Spleen (tissue), 11 donors: ENCODE data around the gene KDF1. TPM values are rescaled to one million over a fixed set of nuclear protein-coding genes. Genes with fewer than 3 reads are reported as not detected.

Experiments
- DNase-seq: peaks from one replicate; pipeline ENCODE4 v3.0.0-alpha.2; 2020
- H3K27ac ChIP-seq, 8 donors: fragments of 200-600 bp; sonication (generic) in 7 of 8; 1 replicate in 4 of 8; 2 replicates in 4 of 8; pipeline versions ENCODE4 v1.5.0 to v1.8.0; 2016 to 2021; ENCODE audit warnings: inconsistent platforms in 4 of 8, mild to moderate bottlenecking in 4 of 8, moderate library complexity in 1 of 8
- H3K27me3 ChIP-seq, 7 donors: fragments of 200-600 bp; sonication (generic) in 6 of 7; replicated peaks in 1 of 7; 1 replicate in 4 of 7; 2 replicates in 3 of 7; pipeline versions ENCODE4 v1.5.0 to v1.8.0; 2016 to 2021; ENCODE audit warnings: inconsistent platforms in 3 of 7, mild to moderate bottlenecking in 1 of 7
- H3K36me3 ChIP-seq, 6 donors: fragments of 200-600 bp; sonication (generic) in 5 of 6; 1 replicate in 4 of 6; 2 replicates in 2 of 6; pipeline versions ENCODE4 v1.5.0 to v1.8.0; 2016 to 2021; ENCODE audit warnings: inconsistent platforms in 2 of 6
- H3K4me1 ChIP-seq, 6 donors: fragments of 200-600 bp; sonication (generic) in 5 of 6; 1 replicate in 3 of 6; 2 replicates in 3 of 6; pipeline versions ENCODE4 v1.5.0 to v1.8.0; 2016 to 2021; ENCODE audit warnings: inconsistent platforms in 3 of 6
- H3K4me3 ChIP-seq, 8 donors: fragments of 200-600 bp; sonication (generic) in 7 of 8; 1 replicate in 4 of 8; 2 replicates in 4 of 8; pipeline versions ENCODE4 v1.5.0 to v1.8.0; 2016 to 2021; ENCODE audit warnings: inconsistent platforms in 4 of 8, mild to moderate bottlenecking in 4 of 8, moderate library complexity in 2 of 8
- H3K9me3 ChIP-seq, 8 donors: fragments of 200-600 bp; sonication (generic) in 7 of 8; 1 replicate in 4 of 8; 2 replicates in 4 of 8; pipeline versions ENCODE4 v1.5.0 to v1.8.0; 2016 to 2021; ENCODE audit warnings: inconsistent platforms in 4 of 8
- POLR2A ChIP-seq, 3 donors: fragments of 450-650 bp; IDR thresholded peaks; one replicate each; pipeline ENCODE4 v1.5.1; 2017; ENCODE audit warnings: antibody characterized with exemption in 3 of 3, mild to moderate bottlenecking in 1 of 3
- POLR2AphosphoS5 ChIP-seq, 3 donors: sonication (generic); formaldehyde crosslinking; IDR thresholded peaks; one replicate each; pipeline ENCODE4 v1.5.1; 2017; ENCODE audit warnings: antibody characterized with exemption in 3 of 3
- WGBS, 5 donors: extraction: QIAGEN DNeasy Blood & Tissue Kit in 3 of 5; methylation state at CpG; one replicate each; pipeline versions ENCODE4 v1.1.5 to v1.1.7; 2013 to 2018; 5-methylcytosine and 5-hydroxymethylcytosine counted together
- intact Hi-C: fragments of 100-400 bp; cut with DNase I; formaldehyde crosslinking; loops from one replicate; pipeline ENCODE4 v1.15.0; 2023; ENCODE audit warnings: low total_unique reads
- polyA plus RNA-seq, 3 donors: library from polyadenylated mRNA; stranded (reverse); fragments of 200-250 nt; gene quantifications; one replicate each; pipeline ENCODE4 v1.2.1, GENCODE V29; 2013
- total RNA-seq, 7 donors: library from RNA; depleted of rRNA in 3 of 7; stranded (reverse); fragments of >200 nt in 3 of 7; fragmentation: NEBNext Ultra II Directional in 4 of 7; extraction: Animal tissue kit (Norgen Biotek cat#: 25700) in 4 of 7; gene quantifications; one replicate each; pipeline versions ENCODE4 v1.1.0 to v1.2.1, GENCODE V29; 2016 to 2021
- TF ChIP-seq, protein P1 (sequence below), 11 experiments: fragments of 200-600 bp in 7 of 11; fragments of 450-650 bp in 4 of 11; sonication (generic) in 4 of 11; IDR thresholded peaks in 8 of 11; conservative IDR thresholded peaks in 3 of 11; 1 replicate in 7 of 11; 2 replicates in 4 of 11; pipeline versions ENCODE4 v1.4.0 to v1.8.0; 2016 to 2021; ENCODE audit warnings: antibody characterized with exemption in 11 of 11, inconsistent platforms in 4 of 11, mild to moderate bottlenecking in 1 of 11
- donor health status: healthy with polysubstance abuse.
- donor health status: DM: no; HTN: no; CAD: no; lungs with moderate emphysema.
- donor health status: DM: no; HTN: no; CAD: no.
- donor health status: Bipolar disorder and iron deficiency.
- donor health status: healthy.
- donor health status: DM: no; HTN: no; CAD: no.
- donor health status: DM: yes; HTN: yes; CAD: no.

Gene KDF1
- total and polyA plus RNA-seq, 10 donors, result 0.44 to 2.1 (median 0.98) TPM

DNA sequence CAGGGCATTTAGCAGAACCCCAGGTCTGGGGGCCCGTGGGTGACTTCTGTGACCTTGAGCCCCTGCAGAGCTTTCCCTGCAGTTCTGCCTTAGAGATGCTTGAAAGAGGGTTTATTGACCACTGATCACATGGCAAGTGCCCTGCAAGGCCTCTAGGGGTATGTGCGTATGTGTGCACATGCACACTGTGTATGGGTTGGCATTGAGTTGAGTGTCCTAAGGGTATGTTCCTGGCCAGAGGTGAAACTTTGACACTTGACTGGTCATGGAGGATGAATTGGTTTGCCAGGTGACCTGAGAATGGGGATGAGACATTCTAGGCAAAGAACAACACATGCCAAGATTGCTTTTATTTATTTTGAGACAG lies 21.6 kb downstream of the KDF1 start:
- Histone ChIP-seq H3K4me3 (no peak overlapping the region), H3K4me1 (peaks cover 0 to 38% (median 20%) of the 10 kb centered on the region in 6 donors), H3K27me3 (no peaks in the 10 kb centered on the region), H3K9me3 (no peaks in the 10 kb centered on the region), H3K36me3 (peaks cover 6 to 89% (median 49%) of the 10 kb centered on the region in 6 donors), H3K27ac (peak overlapping the region in 5 of 8 donors; percentile 52 to 77 (median 68))
- peak; percentile 4 for DNase-seq
- no peak for TF ChIP-seq POLR2AphosphoS5 (IDR thresholded peaks at IDR 0.05)
- TF ChIP-seq POLR2A (IDR thresholded peaks at IDR 0.05), result no peak
- TF ChIP-seq, protein P1, sequence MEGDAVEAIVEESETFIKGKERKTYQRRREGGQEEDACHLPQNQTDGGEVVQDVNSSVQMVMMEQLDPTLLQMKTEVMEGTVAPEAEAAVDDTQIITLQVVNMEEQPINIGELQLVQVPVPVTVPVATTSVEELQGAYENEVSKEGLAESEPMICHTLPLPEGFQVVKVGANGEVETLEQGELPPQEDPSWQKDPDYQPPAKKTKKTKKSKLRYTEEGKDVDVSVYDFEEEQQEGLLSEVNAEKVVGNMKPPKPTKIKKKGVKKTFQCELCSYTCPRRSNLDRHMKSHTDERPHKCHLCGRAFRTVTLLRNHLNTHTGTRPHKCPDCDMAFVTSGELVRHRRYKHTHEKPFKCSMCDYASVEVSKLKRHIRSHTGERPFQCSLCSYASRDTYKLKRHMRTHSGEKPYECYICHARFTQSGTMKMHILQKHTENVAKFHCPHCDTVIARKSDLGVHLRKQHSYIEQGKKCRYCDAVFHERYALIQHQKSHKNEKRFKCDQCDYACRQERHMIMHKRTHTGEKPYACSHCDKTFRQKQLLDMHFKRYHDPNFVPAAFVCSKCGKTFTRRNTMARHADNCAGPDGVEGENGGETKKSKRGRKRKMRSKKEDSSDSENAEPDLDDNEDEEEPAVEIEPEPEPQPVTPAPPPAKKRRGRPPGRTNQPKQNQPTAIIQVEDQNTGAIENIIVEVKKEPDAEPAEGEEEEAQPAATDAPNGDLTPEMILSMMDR (IDR thresholded peaks at IDR 0.05 in 8 of 11, conservative IDR thresholded peaks at IDR 0.05 in 3 of 11), result no peak
- intact Hi-C loops, result no loop called here
- WGBS, 5 donors, result 77 to 92% (median 85%) methylated on average over 1 to 2 of the region's 2 CpGs

- peak overlapping the region in 6 of 8 donors; percentile 43 to 77 (median 68) for H3K27ac ChIP-seq
- peak; percentile 73 for DNase-seq
- no peaks in the 10 kb centered on the region for H3K9me3 ChIP-seq
- H3K4me1 ChIP-seq, result peaks cover 0 to 43% (median 21%) of the 10 kb centered on the region in 6 donors
- no peaks in the 10 kb centered on the region for H3K27me3 ChIP-seq
- intact Hi-C loops, result no loop called here
- TF ChIP-seq POLR2A (IDR thresholded peaks at IDR 0.05) (no peak), POLR2AphosphoS5 (IDR thresholded peaks at IDR 0.05) (peak in 2 of 3 donors; percentile 72 to 75)
- TF ChIP-seq, protein P1 (IDR thresholded peaks at IDR 0.05 in 8 of 11, conservative IDR thresholded peaks at IDR 0.05 in 3 of 11), result no peak
- H3K36me3 ChIP-seq, result peaks cover 6 to 89% (median 46%) of the 10 kb centered on the region in 6 donors
- WGBS, 5 donors, result 61 to 79% (median 78%) methylated on average over 4 of the region's 4 CpGs
- no peak overlapping the region for H3K4me3 ChIP-seq
Observed at GRCh38 chr1:26938004-26938658, 22.1 kb downstream of the KDF1 start.

- Histone ChIP-seq H3K4me1 (peaks cover 2 to 56% (median 29%) of the 10 kb centered on the region in 6 donors), H3K27me3 (no peaks in the 10 kb centered on the region), H3K4me3 (no peak overlapping the region), H3K27ac (peak overlapping the region in 1 of 8 donors; percentile 67), H3K36me3 (peaks cover 0 to 87% (median 34%) of the 10 kb centered on the region in 6 donors), H3K9me3 (no peaks in the 10 kb centered on the region)
- TF ChIP-seq POLR2A (IDR thresholded peaks at IDR 0.05), result no peak
- TF ChIP-seq POLR2AphosphoS5 (IDR thresholded peaks at IDR 0.05), result no peak
- TF ChIP-seq, protein P1 (IDR thresholded peaks at IDR 0.05 in 8 of 11, conservative IDR thresholded peaks at IDR 0.05 in 3 of 11), result no peak
- 82 to 91% (median 88%) methylated on average over 6 of the region's 6 CpGs for WGBS, 5 donors
- DNase-seq, result no peak
- intact Hi-C loops, result no loop called here
Observed at GRCh38 chr1:26936823-26937222, 23.4 kb downstream of the KDF1 start.

GRCh38 chr1:26932531-26932930 lies 27.7 kb downstream of the KDF1 start:
- peak overlapping the region in 4 of 8 donors; percentile 20 to 30 (median 22) for H3K27ac ChIP-seq
- H3K27me3 ChIP-seq, result no peaks in the 10 kb centered on the region
- peaks cover 2 to 31% (median 14%) of the 10 kb centered on the region in 6 donors for H3K4me1 ChIP-seq
- TF ChIP-seq, protein P1 (IDR thresholded peaks at IDR 0.05 in 8 of 11, conservative IDR thresholded peaks at IDR 0.05 in 3 of 11), result no peak
- TF ChIP-seq POLR2A (IDR thresholded peaks at IDR 0.05) (no peak), POLR2AphosphoS5 (IDR thresholded peaks at IDR 0.05) (no peak)
- WGBS, 5 donors, result 65 to 80% (median 71%) methylated on average over 3 of the region's 3 CpGs
- no peaks in the 10 kb centered on the region for H3K9me3 ChIP-seq
- intact Hi-C loops, result no loop called here
- no peak overlapping the region for H3K4me3 ChIP-seq
- DNase-seq, result no peak
- peaks cover 0 to 90% (median 48%) of the 10 kb centered on the region in 6 donors for H3K36me3 ChIP-seq
